GM21526 (cell line): Measurements from ENCODE around the gene TACSTD2.
"Not testable (repeated sequence)": the region's sequence is repeated elsewhere in the genome, so short reads cannot be mapped to it uniquely, and the experiment has no call there.

Source experiments
- ATAC-seq: cut with Tn5 transposase; IDR thresholded peaks from one replicate; pipeline ENCODE4 v1.9.1; 2021; ENCODE audit warnings: moderate library complexity; ENCODE audit not compliant: unreplicated experiment, low FRiP score

Gene TACSTD2, protein sequence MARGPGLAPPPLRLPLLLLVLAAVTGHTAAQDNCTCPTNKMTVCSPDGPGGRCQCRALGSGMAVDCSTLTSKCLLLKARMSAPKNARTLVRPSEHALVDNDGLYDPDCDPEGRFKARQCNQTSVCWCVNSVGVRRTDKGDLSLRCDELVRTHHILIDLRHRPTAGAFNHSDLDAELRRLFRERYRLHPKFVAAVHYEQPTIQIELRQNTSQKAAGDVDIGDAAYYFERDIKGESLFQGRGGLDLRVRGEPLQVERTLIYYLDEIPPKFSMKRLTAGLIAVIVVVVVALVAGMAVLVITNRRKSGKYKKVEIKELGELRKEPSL

DNA sequence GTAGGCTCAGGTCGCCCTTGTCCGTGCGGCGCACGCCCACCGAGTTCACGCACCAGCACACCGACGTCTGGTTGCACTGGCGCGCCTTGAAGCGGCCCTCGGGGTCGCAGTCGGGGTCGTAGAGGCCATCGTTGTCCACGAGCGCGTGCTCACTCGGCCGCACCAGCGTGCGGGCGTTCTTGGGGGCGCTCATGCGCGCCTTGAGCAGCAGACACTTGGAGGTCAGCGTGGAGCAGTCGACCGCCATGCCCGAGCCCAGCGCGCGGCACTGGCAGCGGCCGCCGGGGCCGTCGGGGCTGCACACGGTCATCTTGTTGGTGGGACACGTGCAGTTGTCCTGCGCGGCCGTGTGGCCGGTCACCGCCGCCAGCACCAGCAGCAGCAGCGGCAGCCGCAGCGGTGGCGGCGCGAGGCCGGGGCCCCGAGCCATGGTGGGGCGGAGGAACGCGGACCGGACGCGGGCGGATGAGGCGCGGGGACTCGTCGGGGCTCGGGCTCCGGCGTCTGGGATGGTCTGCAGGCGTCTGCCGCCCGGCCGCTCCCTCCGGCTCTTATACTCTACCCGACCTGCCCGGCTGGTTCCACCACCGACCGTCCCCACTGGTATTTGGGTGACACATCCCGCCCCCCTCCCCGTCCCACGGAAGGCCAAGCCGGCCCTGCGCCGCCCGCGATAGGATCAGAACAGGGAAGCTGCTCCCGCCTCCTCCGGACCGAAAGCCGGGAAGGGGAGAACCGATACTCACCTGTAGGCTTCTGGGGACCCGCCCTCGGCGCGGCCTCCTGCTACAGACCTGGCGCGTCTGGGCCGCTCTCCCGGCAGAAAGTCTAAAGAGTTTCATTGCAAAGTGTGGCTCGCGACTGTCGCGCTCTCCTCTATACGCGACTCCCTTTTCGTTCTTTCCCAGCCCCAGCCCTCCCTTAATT, at the start of gene TACSTD2:
Gene TACSTD2, minus strand, starts transcription at position 526 of the 927 bp plus-strand sequence. Its CDS starts 96 bp downstream, at position 430.
- ATAC-seq: no peak

DNA sequence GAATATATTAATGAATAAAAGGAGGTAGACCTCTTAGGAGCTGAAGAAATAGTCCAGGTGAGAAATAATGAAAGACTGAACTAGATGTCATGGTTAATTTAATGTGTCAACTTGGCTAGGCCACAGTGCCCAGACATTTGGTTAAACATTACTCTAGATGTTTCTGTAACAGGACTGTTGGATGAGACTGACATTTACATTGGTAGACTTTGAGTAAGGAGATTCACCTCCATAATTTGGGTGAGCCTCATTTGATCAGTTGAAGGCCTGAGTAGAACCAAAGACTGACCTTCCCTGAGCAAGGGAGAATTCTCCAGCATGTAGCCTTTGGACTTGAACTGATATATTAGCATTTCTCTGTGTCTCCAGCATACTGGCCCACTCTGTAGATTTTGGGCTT, 49.2 kb upstream of the TACSTD2 start:
- ATAC-seq: no peak

DNA sequence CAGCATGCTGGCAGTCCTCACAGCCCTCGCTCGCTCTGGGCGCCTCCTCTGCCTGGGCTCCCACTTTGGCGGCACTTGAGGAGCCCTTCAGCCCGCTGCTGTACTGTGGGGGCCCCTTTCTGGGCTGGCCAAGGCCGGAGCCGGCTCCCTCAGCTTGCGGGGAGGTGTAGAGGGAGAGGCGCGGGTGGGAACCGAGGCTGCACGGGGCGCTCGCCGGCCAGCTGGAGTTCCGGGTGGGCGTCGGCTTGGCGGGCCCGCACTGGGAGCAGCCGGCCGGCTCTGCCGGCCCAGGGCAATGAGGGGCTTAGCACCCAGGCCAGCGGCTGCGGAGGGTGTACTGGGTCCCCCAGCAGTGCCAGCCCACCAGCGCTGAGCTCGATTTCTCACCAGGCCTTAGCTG, 46.2 kb upstream of the TACSTD2 start:
- not testable (repeated sequence) for ATAC-seq

DNA sequence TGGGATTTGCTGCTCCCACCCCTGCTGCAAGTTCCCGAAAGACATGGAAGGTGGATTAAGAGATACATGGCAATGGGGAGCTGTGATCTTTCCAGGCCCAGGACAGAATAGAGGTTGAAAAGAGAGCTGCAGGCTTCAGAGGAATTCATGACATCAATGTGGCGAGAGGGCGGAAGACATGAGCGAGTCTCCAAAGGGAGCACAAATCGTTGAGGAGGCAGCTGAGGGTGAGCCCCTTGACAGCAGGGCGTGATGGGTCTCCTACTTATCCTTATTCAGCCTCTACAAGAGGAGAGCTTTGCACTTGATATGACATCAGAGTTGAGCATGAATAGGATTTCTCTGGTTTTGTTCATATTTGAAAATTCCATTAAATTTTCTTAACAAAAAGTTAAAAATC, 45.5 kb upstream of the TACSTD2 start:
- no peak for ATAC-seq

DNA sequence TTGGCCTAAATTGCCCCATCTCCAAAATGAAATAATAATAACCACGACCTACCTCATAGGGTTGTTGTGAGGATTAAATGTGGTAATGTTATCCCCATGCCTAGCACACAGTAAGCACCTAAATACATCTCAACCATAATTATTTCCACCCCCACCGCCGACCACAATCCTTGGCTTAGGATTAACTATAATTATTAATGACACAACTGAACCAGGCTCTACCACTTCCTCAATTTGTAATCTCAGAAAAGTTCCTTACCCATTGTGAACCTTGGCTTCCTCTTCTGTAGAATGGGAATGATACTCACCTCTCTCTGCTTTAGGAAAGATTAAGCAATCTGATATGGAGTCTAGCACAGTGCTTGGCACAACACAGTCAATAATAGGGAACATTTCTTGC, 44.3 kb upstream of the TACSTD2 start:
- no peak for ATAC-seq

DNA sequence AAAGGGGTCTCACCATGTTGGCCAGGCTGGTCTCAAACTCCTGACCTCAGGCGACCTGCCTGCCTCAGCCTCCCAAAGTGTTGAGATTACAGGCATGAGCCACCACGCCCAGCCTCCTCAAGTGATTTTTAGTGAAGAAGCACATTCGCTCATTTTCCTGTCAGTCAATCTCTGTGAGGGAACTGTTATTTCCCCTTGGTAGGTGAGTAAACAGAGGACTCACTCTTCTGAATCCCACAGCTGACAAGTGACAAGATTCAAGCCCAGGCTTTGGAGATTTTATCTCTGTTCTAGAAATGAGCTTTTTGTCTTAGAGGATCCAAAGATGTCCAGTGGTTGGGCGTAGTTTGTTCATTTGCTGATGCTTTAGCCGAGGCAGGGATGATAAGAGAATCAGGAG, 43.9 kb upstream of the TACSTD2 start:
- ATAC-seq: no peak

DNA sequence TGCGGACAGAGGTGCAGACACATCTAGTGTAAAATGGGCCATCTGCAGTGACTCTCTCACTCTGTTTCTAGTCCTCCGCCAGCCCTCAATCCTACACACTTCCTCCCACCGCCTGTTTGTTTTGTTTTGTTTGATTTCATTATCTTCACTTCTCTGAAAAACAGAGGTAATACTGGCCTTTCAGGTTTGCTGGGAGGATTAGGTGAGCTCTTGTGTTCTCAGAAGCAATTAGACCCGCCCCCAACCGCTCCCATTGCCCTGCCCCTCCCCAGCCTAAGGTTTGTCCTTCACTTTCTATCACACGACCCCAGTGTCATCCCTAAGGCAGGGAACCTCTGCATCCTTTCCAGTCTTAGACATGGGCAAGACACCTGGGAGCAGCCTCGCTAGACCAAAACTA, 43.2 kb upstream of the TACSTD2 start:
- no peak for ATAC-seq

DNA sequence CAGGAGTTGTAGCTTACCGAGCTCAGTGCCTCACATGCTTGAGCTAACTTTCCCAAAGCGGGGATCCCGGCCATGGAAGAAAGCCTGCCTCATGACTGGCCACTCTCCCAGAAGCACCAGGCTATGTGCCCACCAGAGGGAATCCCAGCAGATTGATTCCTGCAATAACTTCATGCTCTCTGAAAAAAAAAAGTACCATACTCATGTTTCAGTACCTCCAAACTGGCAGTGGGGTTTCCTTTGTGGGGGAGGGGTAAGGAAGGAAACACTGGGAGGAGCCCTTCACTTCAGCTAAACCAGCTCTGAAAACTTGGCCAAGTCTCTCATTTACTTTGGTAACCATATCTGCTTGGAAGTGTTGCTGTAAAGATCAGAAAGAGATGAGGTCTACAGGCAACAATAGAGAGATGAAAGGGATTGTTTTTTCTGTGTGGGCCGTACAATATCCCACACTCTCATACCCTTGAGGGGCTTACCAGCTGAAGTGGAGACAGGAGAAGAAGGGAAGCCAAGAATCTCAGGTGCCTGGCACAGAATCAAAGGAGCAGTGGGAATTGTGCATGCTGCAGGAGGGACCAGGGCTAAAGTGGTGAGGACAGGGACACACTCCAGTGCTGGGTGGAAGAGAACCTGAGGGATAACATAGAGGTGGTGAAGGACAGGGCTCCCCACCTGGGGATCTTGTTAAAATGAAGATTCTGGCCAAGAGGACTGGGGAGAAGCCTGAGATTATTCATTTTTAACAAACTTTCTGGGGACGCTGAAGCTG, 42.4 kb upstream of the TACSTD2 start:
- no peak for ATAC-seq

DNA sequence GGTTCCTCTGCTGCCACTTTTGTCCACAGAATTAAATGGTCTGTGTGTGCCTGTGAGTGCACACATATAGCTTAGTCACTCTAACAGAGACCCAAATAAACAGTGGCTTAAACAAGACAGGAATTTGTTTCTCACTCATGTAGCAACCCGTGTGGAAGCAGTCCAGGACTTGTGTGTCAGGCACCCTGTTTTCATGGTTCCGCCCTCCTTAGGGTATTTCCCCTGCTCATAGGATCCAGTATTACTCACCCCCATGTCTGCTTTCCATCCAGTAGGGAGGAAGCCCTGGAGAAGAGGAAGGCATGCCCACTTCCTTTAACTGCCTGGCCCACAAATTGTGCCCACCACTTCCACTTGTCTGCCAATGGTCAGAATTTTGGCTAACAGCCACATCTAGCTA, 41.3 kb upstream of the TACSTD2 start:
- ATAC-seq: no peak

DNA sequence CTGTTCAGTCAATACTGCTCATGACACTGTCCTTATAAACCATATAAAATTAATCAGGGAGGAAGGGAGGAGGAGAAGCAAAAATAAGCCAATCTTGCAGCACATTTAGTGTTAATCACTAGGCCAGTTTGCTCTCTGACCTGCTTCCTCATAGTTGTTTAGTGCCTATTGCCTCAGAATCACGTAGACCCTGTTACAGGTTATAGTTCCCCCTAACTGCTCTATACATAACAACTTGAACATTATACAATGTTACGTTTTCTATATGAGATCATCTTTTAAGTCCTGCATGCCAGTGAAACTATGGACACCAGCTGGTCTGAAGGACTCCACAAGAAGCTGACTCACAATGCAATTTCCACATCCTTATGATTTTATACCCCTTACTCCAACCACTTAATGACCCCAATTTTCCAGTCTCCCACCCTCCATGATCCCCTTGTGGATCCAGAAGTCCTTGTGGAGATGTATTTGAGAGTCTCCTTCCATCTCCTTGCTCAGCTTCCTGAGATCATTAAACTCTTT, 34.9 kb upstream of the TACSTD2 start:
- ATAC-seq: no peak

DNA sequence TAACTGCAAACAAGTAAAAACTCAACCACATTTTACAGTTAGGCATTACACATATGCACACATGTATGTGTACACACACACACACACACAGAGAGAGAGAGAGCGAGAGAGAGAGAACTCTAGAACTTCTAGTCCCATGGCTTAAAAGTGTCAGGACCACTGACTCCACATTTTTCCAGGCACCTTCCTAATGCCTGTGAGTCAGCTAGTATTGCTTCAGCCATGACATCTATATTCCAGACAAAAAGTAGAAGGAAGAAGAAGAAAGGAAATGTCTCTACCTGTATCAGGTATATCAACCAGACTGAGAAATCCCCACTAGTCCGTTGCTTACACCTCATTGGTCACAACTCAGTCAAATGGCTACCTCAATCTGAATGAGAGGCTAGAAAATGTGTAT, 31.9 kb upstream of the TACSTD2 start:
- ATAC-seq: no peak

DNA sequence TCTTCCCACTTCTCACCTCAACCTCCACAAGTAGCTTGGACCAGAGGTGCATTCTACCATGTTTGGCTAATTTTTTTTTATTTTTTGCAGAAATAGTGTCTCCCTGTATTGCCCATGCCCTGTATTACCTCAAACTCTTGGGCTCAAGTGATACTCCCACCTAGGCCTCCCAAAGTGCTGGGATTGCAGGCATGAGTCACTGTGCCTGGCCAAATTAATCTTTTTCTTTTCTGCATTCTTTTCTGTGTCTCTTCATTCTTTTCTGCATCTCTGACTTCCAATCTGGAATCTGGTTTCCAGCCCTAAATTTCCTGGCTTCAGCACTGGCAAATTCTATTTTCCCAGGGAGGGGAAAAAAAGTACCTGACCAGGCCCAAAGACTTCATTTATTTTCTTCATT, 31.2 kb upstream of the TACSTD2 start:
- no peak for ATAC-seq

DNA sequence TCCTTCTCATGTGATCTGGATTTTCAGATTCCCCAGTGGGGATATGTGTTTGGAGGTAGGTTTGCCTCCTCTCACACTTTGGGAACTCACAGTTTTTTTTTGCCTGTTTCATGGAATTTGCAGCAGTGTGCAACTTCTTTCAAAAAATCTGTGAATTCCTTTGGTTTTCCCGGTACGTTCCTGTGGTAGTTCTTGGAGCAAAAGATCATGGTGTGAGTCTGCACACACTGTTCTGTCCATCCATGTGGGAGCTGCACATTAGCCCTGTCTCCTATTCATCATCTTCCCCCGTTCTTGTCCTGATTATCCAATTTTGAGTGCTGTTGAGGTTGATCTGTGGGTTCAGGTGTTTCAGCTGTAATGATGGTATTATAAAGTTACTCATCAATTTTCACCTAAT, 30.3 kb upstream of the TACSTD2 start:
- no peak for ATAC-seq

DNA sequence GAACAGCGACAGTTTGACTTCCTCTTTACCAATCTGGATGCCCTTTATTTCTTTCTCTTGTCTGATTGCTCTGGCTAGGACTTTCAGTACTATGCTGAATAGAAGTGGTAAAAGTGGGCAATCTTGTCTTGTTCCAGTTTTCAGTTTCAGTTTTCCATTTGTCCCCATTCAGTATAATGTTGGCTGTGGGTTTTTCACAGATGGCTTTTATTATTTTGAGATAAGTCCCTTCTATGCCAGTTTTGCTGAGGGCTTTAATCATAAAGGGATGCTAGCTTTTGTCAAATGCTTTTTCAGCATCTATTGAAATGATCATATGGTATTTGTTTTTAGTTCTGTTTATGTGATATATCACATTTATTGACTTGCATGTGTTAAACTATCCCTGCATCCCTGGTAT, 24.9 kb upstream of the TACSTD2 start:
- not testable (repeated sequence) for ATAC-seq

DNA sequence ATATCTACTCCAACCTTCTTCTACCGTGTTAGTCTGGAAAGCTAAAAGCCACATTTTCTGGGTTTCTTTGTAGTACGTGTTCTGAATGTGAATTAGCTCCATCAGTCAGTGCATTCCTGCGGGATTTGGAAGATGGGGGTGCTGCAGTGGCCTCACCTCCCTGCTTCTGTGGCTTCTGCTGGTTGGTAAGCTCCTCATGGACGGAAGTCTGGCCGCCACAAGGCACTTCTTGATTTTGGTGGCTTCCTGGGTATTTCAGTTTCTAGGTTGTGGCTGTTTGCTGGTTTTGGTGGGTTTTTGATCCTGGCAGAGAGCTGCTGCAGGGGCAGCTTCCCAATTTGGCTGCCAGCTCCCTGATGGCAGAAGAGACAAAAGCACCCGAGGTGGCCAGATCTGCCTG, 20.9 kb upstream of the TACSTD2 start:
- ATAC-seq: no peak

DNA sequence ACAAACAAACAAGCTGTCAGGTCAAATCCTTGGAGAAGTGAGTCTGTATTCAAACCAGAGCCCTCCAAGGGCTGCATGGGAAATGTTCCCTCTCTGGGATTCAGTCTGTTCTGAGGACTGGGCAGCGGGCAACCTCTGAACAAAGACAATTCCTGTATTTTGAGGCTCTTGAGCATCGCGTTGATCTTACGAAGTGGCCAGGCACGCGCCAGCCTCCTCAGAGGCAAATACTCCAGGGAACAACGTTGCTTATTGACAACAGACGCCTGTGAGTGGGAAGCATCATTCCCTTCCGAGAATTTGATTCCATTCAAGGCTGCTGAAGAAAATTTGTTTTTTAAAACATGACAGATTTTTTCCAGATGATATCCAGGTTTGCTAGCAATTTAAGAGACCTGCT, 20.0 kb upstream of the TACSTD2 start:
- no peak for ATAC-seq

DNA sequence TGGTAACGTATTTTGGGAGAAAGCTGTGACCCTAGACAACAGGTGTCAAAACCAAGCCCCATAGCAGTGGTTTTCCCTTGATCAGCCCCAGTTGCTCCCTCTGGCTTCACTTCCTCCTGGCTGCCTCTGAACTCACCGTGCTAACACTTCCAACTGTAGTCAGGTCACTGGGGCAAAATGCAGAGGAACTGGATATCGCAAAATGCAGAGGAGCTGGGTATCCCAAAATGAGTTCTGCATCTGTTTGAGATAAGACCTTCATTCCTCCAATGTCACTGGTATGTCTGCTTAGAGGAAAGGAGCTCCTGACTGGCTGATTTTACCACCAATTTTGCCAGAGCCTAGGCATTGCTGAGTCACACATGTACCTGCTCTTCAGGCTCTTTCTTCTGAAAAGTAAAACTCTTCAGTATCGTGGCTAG, 19.6 kb upstream of the TACSTD2 start:
- no peak for ATAC-seq

DNA sequence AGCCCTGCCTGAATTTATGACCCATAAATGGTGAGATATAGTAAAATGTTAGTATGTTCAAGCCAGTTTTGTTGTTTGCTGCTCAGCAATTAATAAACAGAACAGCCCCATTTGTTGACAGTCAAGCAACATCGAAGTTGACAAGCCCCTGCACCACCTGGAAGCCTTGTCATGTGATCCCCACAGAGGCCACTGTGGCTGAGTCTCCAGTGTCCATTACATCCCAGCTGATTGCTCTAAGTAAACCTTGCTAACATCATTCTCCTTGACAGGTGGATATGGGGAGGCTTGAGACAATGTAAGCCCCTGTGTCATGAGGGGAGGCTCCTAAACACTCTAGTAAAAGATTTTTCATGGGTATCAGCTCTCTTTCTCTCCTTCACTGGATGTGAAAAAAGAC, 17.5 kb upstream of the TACSTD2 start:
- ATAC-seq: no peak

DNA sequence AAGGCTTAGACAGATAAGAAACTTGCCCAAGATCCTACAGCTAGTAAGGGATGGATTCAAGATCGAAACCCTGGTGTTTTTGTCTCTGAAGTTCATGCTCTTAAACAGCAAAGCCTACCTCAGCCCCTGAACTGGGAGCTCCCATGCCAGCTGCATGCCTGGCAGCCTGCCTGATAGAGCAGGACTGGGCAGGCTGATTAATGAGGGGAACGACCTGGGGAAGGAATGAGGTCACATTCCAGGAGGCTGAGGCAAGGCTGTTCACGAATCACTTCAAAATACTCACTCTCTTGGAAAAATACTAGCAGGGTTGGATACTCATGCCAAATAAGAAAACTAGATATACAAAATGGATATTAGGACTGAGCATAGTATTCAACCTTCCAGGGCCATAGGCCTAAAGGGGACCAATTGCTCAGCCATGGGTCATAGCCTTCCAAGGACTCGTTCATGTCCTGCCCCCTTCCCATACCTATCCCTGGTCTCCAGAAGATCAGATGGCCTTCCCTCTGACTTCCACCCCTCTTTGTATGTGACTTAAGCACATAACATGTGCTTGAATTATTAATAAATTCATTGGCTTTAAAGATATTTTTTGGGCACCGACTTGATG, 15.6 kb upstream of the TACSTD2 start:
- ATAC-seq: no peak

DNA sequence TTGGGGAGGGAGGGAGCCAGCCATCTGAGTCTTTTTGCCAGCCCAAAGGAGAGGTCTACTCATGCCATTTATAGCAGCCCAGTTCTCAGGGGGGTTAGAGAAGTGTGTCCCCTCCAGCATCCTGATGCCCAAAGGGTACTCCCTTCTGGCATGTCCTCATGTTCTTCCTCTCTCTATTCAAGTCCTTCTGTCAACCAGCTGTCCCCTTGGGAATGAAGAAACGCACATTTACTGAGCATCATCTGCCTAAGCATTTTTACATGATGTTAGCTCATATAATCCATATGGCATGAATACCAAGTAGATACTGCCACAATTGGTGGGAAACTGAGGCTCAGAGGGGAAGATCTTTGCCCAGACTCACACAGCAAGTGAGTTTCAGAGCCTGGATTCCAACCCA, 14.8 kb upstream of the TACSTD2 start:
- no peak for ATAC-seq
